Fibroblast of lung (primary cell): ENCODE results near the gene LCLAT1. TPM values are rescaled to one million over a fixed set of nuclear protein-coding genes. Genes with fewer than 3 reads are reported as not detected.

Source experiments
- DNase-seq, 2 donors: peaks; one replicate each; pipeline versions ENCODE4 v3.0.0 to v3.0.0-alpha.2; 2010; ENCODE audit warnings: low read depth in 2 of 2
- H2AFZ ChIP-seq: 2 replicates; pipeline ENCODE4 v1.5.1; 2012; ENCODE audit warnings: low read length, control low read depth, inconsistent platforms
- H3K27ac ChIP-seq: 2 replicates; pipeline ENCODE4 v1.5.1; 2011; ENCODE audit warnings: low read length, control low read depth; ENCODE audit not compliant: insufficient read depth
- H3K27me3 ChIP-seq: 2 replicates; pipeline ENCODE4 v1.5.1; 2011; ENCODE audit warnings: mild to moderate bottlenecking, low read length; ENCODE audit not compliant: control insufficient read depth, insufficient read depth
- H3K36me3 ChIP-seq: 2 replicates; pipeline ENCODE4 v1.5.1; 2011; ENCODE audit warnings: low read length; ENCODE audit not compliant: control insufficient read depth, insufficient read depth
- H3K4me1 ChIP-seq: 2 replicates; pipeline ENCODE4 v1.5.1; 2011; ENCODE audit warnings: low read length; ENCODE audit not compliant: control insufficient read depth, insufficient read depth; ENCODE audit errors: extremely low read depth
- H3K4me2 ChIP-seq: 2 replicates; pipeline ENCODE4 v1.5.1; 2011; ENCODE audit warnings: low read length, control low read depth; ENCODE audit not compliant: insufficient read depth; ENCODE audit errors: extremely low read depth
- H3K4me3 ChIP-seq, 4 experiments: fragments of 200-600 bp in 1 of 4; sonication (generic) in 1 of 4; replicated peaks in 1 of 4; 2 replicates each; pipeline ENCODE4 v1.5.1; 2011 to 2016; ENCODE audit warnings: low read length in 4 of 4, low read depth in 3 of 4, mild to moderate bottlenecking in 3 of 4, control low read depth in 2 of 4, inconsistent platforms in 1 of 4, mixed read lengths in 1 of 4; ENCODE audit not compliant: insufficient read depth in 1 of 4; ENCODE audit errors: control extremely low read depth in 1 of 4
- H3K79me2 ChIP-seq: 2 replicates; pipeline ENCODE4 v1.5.1; 2012; ENCODE audit warnings: mild to moderate bottlenecking, low read length, inconsistent platforms; ENCODE audit not compliant: control insufficient read depth, insufficient read depth
- H3K9ac ChIP-seq: 2 replicates; pipeline ENCODE4 v1.5.1; 2011; ENCODE audit warnings: mild to moderate bottlenecking, low read length, control low read depth; ENCODE audit not compliant: insufficient read depth
- H3K9me3 ChIP-seq: 2 replicates; pipeline ENCODE4 v1.5.1; 2012; ENCODE audit warnings: low read depth, low read length; ENCODE audit not compliant: control insufficient read depth, insufficient read depth
- H4K20me1 ChIP-seq: 2 replicates; pipeline ENCODE4 v1.5.1; 2011; ENCODE audit warnings: low read length; ENCODE audit not compliant: control insufficient read depth, insufficient read depth; ENCODE audit errors: extremely low read depth
- EZH2 ChIP-seq: IDR thresholded peaks from 2 replicates; pipeline ENCODE4 v1.5.1; 2012; ENCODE audit warnings: low read length, control low read depth, mild to moderate bottlenecking; ENCODE audit errors: missing control alignments
- polyA plus RNA-seq, 2 donors: library from polyadenylated mRNA; depleted of rRNA in 1 of 2; stranded (reverse) in 1 of 2; unstranded in 1 of 2; fragments of >200 nt; gene quantifications; 2 replicates each; pipeline ENCODE4 v1.2.1, GENCODE V29; 2011 to 2012; ENCODE audit warnings: missing spikeins in 1 of 2
- total RNA-seq: library from RNA; depleted of rRNA; stranded (reverse); fragments of >200 nt; gene quantifications from 2 replicates; pipeline ENCODE4 v1.2.1, GENCODE V29; 2014
- TF ChIP-seq, protein P1 (sequence below), 2 donors: IDR thresholded peaks in 1 of 2; conservative IDR thresholded peaks in 1 of 2; 1 replicate in 1 of 2; 2 replicates in 1 of 2; pipeline ENCODE4 v1.5.1; 2011 to 2012; ENCODE audit warnings: low read length in 2 of 2, control low read depth in 1 of 2, inconsistent platforms in 1 of 2, low read depth in 1 of 2, mild to moderate bottlenecking in 1 of 2

Gene LCLAT1
- total and polyA plus RNA-seq, 2 donors (not counting 1 experiment from before 2014, with no cell fraction given): 43.3 to 45.9 TPM

DNA sequence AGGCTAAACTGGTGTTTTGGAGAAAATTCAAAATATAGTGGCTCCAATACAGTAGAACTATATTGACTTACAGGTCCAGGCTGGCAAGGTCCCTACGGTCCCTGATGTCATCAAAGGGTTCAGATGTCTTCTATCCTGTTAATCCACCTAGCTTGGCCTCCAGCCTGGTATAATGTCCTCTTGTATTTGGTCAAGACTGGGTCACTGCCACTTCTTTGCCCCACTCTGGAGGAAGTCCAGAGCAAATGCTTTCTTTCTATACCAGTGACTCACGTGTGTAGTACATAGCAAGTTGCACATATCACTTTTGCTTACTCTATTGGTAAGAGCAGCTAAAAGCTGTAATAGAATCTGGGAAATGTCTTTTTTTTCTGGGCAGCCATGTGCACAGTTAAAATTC, 80.8 kb downstream of the LCLAT1 start:
- Histone ChIP-seq H3K36me3 (peaks cover 1% of the 10 kb centered on the region), H3K4me3 (no peak overlapping the region), H2AFZ (no peak overlapping the region), H3K9ac (no peak overlapping the region), H3K4me1 (peaks cover 2% of the 10 kb centered on the region), H3K27ac (no peak overlapping the region), H3K4me2 (no peak overlapping the region), H3K79me2 (no peaks in the 10 kb centered on the region), H4K20me1 (no peaks in the 10 kb centered on the region), H3K9me3 (no peaks in the 10 kb centered on the region), H3K27me3 (no peaks in the 10 kb centered on the region)
- TF ChIP-seq, protein P1, sequence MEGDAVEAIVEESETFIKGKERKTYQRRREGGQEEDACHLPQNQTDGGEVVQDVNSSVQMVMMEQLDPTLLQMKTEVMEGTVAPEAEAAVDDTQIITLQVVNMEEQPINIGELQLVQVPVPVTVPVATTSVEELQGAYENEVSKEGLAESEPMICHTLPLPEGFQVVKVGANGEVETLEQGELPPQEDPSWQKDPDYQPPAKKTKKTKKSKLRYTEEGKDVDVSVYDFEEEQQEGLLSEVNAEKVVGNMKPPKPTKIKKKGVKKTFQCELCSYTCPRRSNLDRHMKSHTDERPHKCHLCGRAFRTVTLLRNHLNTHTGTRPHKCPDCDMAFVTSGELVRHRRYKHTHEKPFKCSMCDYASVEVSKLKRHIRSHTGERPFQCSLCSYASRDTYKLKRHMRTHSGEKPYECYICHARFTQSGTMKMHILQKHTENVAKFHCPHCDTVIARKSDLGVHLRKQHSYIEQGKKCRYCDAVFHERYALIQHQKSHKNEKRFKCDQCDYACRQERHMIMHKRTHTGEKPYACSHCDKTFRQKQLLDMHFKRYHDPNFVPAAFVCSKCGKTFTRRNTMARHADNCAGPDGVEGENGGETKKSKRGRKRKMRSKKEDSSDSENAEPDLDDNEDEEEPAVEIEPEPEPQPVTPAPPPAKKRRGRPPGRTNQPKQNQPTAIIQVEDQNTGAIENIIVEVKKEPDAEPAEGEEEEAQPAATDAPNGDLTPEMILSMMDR (conservative IDR thresholded peaks at IDR 0.05 in 1 of 2, IDR thresholded peaks at IDR 0.05 in 1 of 2; ENCODE audit: low read depth in 1 of 2, low read length in 2 of 2): no peak
- TF ChIP-seq EZH2: no peak
- peak; percentile 13 to 21 for DNase-seq

DNA sequence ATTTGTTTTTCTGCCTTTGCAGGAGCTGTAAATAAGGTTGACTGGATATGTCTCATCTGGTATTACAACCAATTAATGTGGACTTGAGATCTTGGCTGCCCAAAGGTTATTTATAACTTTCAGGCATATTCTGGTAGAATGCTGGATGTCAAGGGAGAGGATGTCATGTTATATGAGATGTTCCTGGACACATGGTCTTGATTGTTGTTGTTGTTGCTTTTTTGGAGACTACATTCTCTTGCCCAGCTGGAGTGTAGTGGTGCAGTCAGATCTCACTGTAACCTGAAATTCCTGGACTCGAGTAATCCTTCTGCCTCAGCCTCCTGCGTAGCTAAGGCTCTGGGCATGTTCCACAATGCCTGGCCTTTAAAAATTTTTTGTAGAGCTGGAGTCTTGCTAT, 83.3 kb downstream of the LCLAT1 start:
- Histone ChIP-seq H3K27ac (no peak overlapping the region), H3K27me3 (no peaks in the 10 kb centered on the region), H3K36me3 (peaks cover 1% of the 10 kb centered on the region), H3K4me1 (peaks cover 2% of the 10 kb centered on the region), H3K4me2 (no peak overlapping the region), H2AFZ (no peak overlapping the region), H3K4me3 (no peak overlapping the region), H4K20me1 (no peaks in the 10 kb centered on the region), H3K9ac (no peak overlapping the region), H3K9me3 (no peaks in the 10 kb centered on the region), H3K79me2 (no peaks in the 10 kb centered on the region)
- DNase-seq: no peak
- TF ChIP-seq EZH2: no peak
- TF ChIP-seq, protein P1 (conservative IDR thresholded peaks at IDR 0.05 in 1 of 2, IDR thresholded peaks at IDR 0.05 in 1 of 2; ENCODE audit: low read depth in 1 of 2, low read length in 2 of 2): no peak

DNA sequence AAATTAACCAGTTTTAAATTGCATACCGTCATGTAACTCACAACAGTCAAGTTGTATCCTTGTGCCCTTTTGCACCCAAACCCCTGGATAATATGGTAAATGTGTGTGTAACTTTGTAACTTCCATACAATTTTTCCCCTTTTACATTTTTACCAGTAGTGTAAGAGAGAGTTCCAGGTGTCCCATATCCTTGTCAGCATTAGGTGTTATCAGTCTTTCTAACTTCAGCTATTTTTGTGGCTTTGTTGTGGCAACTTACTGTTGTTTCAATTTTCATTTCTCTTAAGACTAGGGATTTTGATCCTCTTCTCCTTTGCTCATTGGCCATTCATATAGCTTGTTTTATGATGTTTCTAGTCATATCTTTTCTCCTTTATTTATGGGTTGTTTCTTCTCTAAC, 94.6 kb downstream of the LCLAT1 start:
- H3K4me1 ChIP-seq: no peaks in the 10 kb centered on the region
- no peak overlapping the region for H3K27ac ChIP-seq
- H3K4me2 ChIP-seq: no peak overlapping the region
- H3K9ac ChIP-seq: no peak overlapping the region
- TF ChIP-seq, protein P1 (conservative IDR thresholded peaks at IDR 0.05 in 1 of 2, IDR thresholded peaks at IDR 0.05 in 1 of 2; ENCODE audit: low read depth in 1 of 2, low read length in 2 of 2): no peak
- TF ChIP-seq EZH2: no peak
- no peaks in the 10 kb centered on the region for H3K27me3 ChIP-seq
- no peaks in the 10 kb centered on the region for H3K79me2 ChIP-seq
- no peak overlapping the region for H2AFZ ChIP-seq
- no peak overlapping the region for H3K4me3 ChIP-seq
- H3K36me3 ChIP-seq: no peaks in the 10 kb centered on the region
- no peaks in the 10 kb centered on the region for H3K9me3 ChIP-seq
- no peaks in the 10 kb centered on the region for H4K20me1 ChIP-seq
- peak in 1 of 2 donors; percentile 14 for DNase-seq
